Measurements from ENCODE around the gene ANXA6. TPM values are rescaled to one million over a fixed set of nuclear protein-coding genes. Genes with fewer than 3 reads are reported as not detected.

The ANXA6 gene
- total and polyA plus RNA-seq, 2 of the 4 experiments (the other 2 are of a cell fraction): 355 to 610 TPM

DNA sequence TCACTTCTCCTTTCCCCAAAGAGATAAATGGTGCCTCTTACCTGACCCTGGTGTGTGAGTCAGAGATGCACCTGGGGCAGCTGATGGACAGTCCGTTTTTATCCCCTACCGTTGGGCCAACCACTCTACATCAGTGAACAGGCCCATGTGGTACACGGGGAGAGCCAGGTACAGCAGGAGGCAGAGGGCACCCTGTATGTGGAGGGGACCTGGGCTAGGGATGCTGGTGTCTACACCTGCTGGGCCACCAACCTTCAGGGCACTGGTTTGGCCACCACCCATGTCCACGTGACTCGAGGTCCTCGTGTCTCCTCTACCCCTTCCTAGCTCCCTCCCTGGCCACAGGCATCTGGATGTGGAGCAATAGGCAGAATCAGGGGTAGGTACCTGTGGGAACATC, 22.7 kb upstream of the ANXA6 start:
- H2AK9ac ChIP-seq (replicated peaks; ENCODE audit: low read depth, low read length, poor library complexity): no peak overlapping the region
- H3K14ac ChIP-seq (replicated peaks; ENCODE audit: low read depth, low read length): no peak overlapping the region
- no peak for ATAC-seq (ENCODE audit: low read depth)
- H2BK15ac ChIP-seq (ENCODE audit: low read depth, low read length): no peak overlapping the region
- TF ChIP-seq CHD1 (IDR thresholded peaks at IDR 0.05; ENCODE audit: low read depth, low read length) (no peak), POLR2A (IDR thresholded peaks at IDR 0.05; ENCODE audit: low read depth, low read length) (no peak), MXI1 (IDR thresholded peaks at IDR 0.05; ENCODE audit: borderline replicate concordance, low read depth, low read length) (no peak), RFX5 (IDR thresholded peaks at IDR 0.05; ENCODE audit: low read depth, low read length) (no peak), SMC3 (IDR thresholded peaks at IDR 0.05; ENCODE audit: low read depth, low read length) (no peak), BHLHE40 (IDR thresholded peaks at IDR 0.05; ENCODE audit: low read depth, low read length) (no peak)
- TF ChIP-seq, protein P1, sequence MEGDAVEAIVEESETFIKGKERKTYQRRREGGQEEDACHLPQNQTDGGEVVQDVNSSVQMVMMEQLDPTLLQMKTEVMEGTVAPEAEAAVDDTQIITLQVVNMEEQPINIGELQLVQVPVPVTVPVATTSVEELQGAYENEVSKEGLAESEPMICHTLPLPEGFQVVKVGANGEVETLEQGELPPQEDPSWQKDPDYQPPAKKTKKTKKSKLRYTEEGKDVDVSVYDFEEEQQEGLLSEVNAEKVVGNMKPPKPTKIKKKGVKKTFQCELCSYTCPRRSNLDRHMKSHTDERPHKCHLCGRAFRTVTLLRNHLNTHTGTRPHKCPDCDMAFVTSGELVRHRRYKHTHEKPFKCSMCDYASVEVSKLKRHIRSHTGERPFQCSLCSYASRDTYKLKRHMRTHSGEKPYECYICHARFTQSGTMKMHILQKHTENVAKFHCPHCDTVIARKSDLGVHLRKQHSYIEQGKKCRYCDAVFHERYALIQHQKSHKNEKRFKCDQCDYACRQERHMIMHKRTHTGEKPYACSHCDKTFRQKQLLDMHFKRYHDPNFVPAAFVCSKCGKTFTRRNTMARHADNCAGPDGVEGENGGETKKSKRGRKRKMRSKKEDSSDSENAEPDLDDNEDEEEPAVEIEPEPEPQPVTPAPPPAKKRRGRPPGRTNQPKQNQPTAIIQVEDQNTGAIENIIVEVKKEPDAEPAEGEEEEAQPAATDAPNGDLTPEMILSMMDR (conservative IDR thresholded peaks at IDR 0.05; ENCODE audit: low read depth, low read length): no peak
- TF ChIP-seq, protein P2, sequence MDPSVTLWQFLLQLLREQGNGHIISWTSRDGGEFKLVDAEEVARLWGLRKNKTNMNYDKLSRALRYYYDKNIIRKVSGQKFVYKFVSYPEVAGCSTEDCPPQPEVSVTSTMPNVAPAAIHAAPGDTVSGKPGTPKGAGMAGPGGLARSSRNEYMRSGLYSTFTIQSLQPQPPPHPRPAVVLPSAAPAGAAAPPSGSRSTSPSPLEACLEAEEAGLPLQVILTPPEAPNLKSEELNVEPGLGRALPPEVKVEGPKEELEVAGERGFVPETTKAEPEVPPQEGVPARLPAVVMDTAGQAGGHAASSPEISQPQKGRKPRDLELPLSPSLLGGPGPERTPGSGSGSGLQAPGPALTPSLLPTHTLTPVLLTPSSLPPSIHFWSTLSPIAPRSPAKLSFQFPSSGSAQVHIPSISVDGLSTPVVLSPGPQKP (IDR thresholded peaks at IDR 0.05; ENCODE audit: borderline replicate concordance, low read depth, low read length): no peak
- no peak overlapping the region for H3K56ac ChIP-seq (ENCODE audit: extremely low read depth, insufficient read depth, low read length)
- POLR2A ChIA-PET (ENCODE audit: unreplicated experiment): no interaction called here
- no peak overlapping the region for H2BK20ac ChIP-seq (ENCODE audit: low read depth, low read length)
- no peak overlapping the region for H3K23ac ChIP-seq (ENCODE audit: low read depth, low read length)
- H3K4me2 ChIP-seq (ENCODE audit: low read depth, low read length): no peak overlapping the region
- in situ Hi-C loops (cut with MboI; ENCODE audit: low sequenced_read_pairs): no loop called here
- no peak overlapping the region for H3K18ac ChIP-seq (ENCODE audit: low read depth, low read length)
- H4K5ac ChIP-seq (ENCODE audit: low read depth, low read length): no peak overlapping the region
- no peak overlapping the region for H3K4ac ChIP-seq (ENCODE audit: low read depth, low read length)
- DNase-seq: no peak
- BruUV-seq (replicated peaks): no TSS peak
- peaks cover 2% of the 10 kb centered on the region; the same call in 1 of the 2 replicates for H3K4me1 ChIP-seq (ENCODE audit: control insufficient read depth, insufficient read depth, low read length)
- no peak overlapping the region for H3K4me3 ChIP-seq (ENCODE audit: insufficient read depth, low read depth, low read length)
- dilution Hi-C loops (cut with HindIII; ENCODE audit: low sequenced_read_pairs, unreplicated experiment): no loop called here
- no peaks in the 10 kb centered on the region for H3K36me3 ChIP-seq (ENCODE audit: control insufficient read depth, insufficient read depth, low read length)
- CTCF ChIA-PET: no interaction called here
- no peak overlapping the region for H3K27ac ChIP-seq (ENCODE audit: insufficient read depth, low read length)
- intact Hi-C loops (cut with micrococcal nuclease): loop anchor here (5.0 kb wide), 1 partner anchor 42 kb away; the partner anchor contains the start of gene CCDC69
- no peak overlapping the region for H2AFZ ChIP-seq (replicated peaks; ENCODE audit: low read length, poor library complexity)
- no peaks in the 10 kb centered on the region for H4K20me1 ChIP-seq (ENCODE audit: insufficient read depth, low read length)
- no peaks in the 10 kb centered on the region for H3K9me3 ChIP-seq (ENCODE audit: control insufficient read depth, insufficient read depth, low read length)
- WGBS, 2 experiments (ENCODE audit: extremely low coverage in 2 of 2, insufficient read length in 1 of 2): no CpG with 5 or more reads among the region's 6 CpGs
- no peak overlapping the region for H2AK5ac ChIP-seq (ENCODE audit: low read depth, low read length)
- no peak overlapping the region for H4K91ac ChIP-seq (ENCODE audit: insufficient read depth, low read depth, low read length)
- no peak overlapping the region for H3K9ac ChIP-seq (ENCODE audit: low read depth, low read length)
- H2BK120ac ChIP-seq (ENCODE audit: low read depth, low read length): no peak overlapping the region
- H3K9me1 ChIP-seq (ENCODE audit: insufficient read depth, low read length): no peaks in the 10 kb centered on the region
- no peak overlapping the region for H4K8ac ChIP-seq (ENCODE audit: low read depth in 2 of 2, low read length in 2 of 2)
- H3K79me1 ChIP-seq (ENCODE audit: low read depth in 1 of 2, low read length in 2 of 2): no peaks in the 10 kb centered on the region
- H3K27me3 ChIP-seq (ENCODE audit: control insufficient read depth, insufficient read depth, low read length): peaks cover 14% of the 10 kb centered on the region
- H2BK5ac ChIP-seq (ENCODE audit: low read depth, low read length, poor library complexity, severe bottlenecking): no peak overlapping the region

Measured in IMR-90 (cell line).